Peyer's patch (tissue), 4 donors: Measurements from ENCODE around the gene FUBP3. TPM values are rescaled to one million over a fixed set of nuclear protein-coding genes. Genes with fewer than 3 reads are reported as not detected.

Experiments
- DNase-seq, 3 donors: peaks; one replicate each; pipeline ENCODE4 v3.0.0-alpha.2; 2017 to 2019
- H3K27ac ChIP-seq, 4 donors: fragments of 200-600 bp; sonication (generic); one replicate each; pipeline ENCODE4 v1.5.1; 2016 to 2019
- H3K27me3 ChIP-seq, 2 donors: fragments of 200-600 bp; sonication (generic); one replicate each; pipeline ENCODE4 v1.5.1; 2019
- H3K36me3 ChIP-seq, 3 donors: fragments of 200-600 bp; sonication (generic); one replicate each; pipeline ENCODE4 v1.5.1; 2016 to 2019
- H3K4me1 ChIP-seq, 4 donors: fragments of 200-600 bp; sonication (generic); one replicate each; pipeline ENCODE4 v1.5.1; 2016 to 2019
- H3K4me3 ChIP-seq, 4 donors: fragments of 200-600 bp; sonication (generic); 1 replicate in 3 of 4; 2 replicates in 1 of 4; pipeline ENCODE4 v1.5.1; 2016 to 2019; ENCODE audit warnings: mild to moderate bottlenecking in 1 of 4
- H3K9me3 ChIP-seq, 4 donors: fragments of 200-600 bp; sonication (generic); one replicate each; pipeline ENCODE4 v1.5.1; 2016 to 2019; ENCODE audit warnings: mild to moderate bottlenecking in 1 of 4
- POLR2A ChIP-seq, 2 donors: fragments of 450-650 bp; IDR thresholded peaks; one replicate each; pipeline ENCODE4 v1.5.1; 2017; ENCODE audit warnings: antibody characterized with exemption in 2 of 2, mild to moderate bottlenecking in 2 of 2, moderate library complexity in 2 of 2
- total RNA-seq, 4 donors: library from RNA; depleted of rRNA; stranded (reverse); fragments of >200 nt; gene quantifications; one replicate each; pipeline ENCODE4 v1.1.0, GENCODE V29; 2016
- TF ChIP-seq, protein P1 (sequence below), 6 experiments: fragments of 450-650 bp in 4 of 6; fragments of 200-600 bp in 2 of 6; sonication (generic) in 1 of 6; IDR thresholded peaks; one replicate each; pipeline ENCODE4 v1.5.1; 2017 to 2019; ENCODE audit warnings: antibody characterized with exemption in 6 of 6, mild to moderate bottlenecking in 3 of 6, moderate library complexity in 1 of 6

The FUBP3 gene
- total RNA-seq, 4 donors from 2014 or later = 27.3 to 57.8 (median 31.8) TPM

GRCh38 chr9:130663977-130664250, 84.5 kb downstream of the FUBP3 start:
- Histone ChIP-seq H3K4me3 (no peak overlapping the region), H3K27me3 (peaks cover 0 to 84% of the 10 kb centered on the region in 2 donors)

DNA sequence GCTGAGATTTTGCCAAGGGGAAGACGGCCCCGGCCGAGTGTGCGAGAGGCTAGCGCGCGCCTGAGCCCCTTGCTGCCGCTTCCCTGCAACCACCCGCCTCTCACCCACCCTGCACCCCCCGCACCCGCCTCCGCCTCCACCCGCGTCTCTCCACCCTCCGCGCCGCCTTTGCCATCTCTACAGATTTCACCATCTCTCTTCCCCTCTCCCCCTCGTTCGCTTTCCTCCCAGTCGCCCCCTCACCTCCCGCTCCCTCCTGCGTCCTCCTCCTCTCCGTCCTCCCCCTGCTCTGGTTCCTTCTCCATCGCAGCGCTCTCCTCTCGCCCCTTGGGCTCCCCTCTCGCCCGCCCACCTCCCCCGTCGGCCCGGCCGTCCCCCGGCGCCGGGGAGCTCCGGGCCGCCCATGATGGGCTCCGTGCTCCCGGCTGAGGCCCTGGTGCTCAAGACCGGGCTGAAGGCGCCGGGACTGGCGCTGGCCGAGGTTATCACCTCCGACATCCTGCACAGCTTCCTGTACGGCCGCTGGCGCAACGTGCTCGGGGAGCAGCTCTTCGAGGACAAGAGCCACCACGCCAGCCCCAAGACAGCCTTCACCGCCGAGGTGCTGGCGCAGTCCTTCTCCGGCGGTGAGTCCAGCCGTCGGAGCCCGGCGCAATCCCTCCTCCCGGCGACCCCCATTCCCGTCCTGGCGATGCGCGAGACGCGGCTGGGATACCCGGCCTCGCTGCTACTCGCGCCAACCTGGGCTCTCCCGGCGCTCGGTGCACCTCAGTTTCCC, 85.1 kb downstream of the FUBP3 start, which contains the start of gene PRDM12:
Gene PRDM12 (plus strand): TSS at position 344 of the 778 bp plus-strand sequence. CDS start 60 bp downstream, at position 404.
- Histone ChIP-seq H3K27me3 (peaks cover 0 to 79% of the 10 kb centered on the region in 2 donors), H3K4me1 (peaks cover 0 to 63% (median 16%) of the 10 kb centered on the region in 4 donors), H3K36me3 (no peaks in the 10 kb centered on the region), H3K27ac (no peak within 1 kb of the TSS), H3K9me3 (no peaks in the 10 kb centered on the region), H3K4me3 (peak within 1 kb of the TSS in 1 of 4 donors; percentile 7)
- no peak for DNase-seq
- TF ChIP-seq POLR2A (IDR thresholded peaks at IDR 0.05) = no peak
- TF ChIP-seq, protein P1, sequence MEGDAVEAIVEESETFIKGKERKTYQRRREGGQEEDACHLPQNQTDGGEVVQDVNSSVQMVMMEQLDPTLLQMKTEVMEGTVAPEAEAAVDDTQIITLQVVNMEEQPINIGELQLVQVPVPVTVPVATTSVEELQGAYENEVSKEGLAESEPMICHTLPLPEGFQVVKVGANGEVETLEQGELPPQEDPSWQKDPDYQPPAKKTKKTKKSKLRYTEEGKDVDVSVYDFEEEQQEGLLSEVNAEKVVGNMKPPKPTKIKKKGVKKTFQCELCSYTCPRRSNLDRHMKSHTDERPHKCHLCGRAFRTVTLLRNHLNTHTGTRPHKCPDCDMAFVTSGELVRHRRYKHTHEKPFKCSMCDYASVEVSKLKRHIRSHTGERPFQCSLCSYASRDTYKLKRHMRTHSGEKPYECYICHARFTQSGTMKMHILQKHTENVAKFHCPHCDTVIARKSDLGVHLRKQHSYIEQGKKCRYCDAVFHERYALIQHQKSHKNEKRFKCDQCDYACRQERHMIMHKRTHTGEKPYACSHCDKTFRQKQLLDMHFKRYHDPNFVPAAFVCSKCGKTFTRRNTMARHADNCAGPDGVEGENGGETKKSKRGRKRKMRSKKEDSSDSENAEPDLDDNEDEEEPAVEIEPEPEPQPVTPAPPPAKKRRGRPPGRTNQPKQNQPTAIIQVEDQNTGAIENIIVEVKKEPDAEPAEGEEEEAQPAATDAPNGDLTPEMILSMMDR (IDR thresholded peaks at IDR 0.05) = no peak

More at GRCh38 chr9:130663977-130664250, 84.5 kb downstream of the FUBP3 start:
- no peak for DNase-seq
- peaks cover 0 to 66% (median 16%) of the 10 kb centered on the region in 4 donors for H3K4me1 ChIP-seq
- no peaks in the 10 kb centered on the region for H3K9me3 ChIP-seq
- H3K36me3 ChIP-seq = no peaks in the 10 kb centered on the region
- H3K27ac ChIP-seq = no peak overlapping the region
- TF ChIP-seq, protein P1 (IDR thresholded peaks at IDR 0.05) = no peak
- TF ChIP-seq POLR2A (IDR thresholded peaks at IDR 0.05) = no peak

DNA sequence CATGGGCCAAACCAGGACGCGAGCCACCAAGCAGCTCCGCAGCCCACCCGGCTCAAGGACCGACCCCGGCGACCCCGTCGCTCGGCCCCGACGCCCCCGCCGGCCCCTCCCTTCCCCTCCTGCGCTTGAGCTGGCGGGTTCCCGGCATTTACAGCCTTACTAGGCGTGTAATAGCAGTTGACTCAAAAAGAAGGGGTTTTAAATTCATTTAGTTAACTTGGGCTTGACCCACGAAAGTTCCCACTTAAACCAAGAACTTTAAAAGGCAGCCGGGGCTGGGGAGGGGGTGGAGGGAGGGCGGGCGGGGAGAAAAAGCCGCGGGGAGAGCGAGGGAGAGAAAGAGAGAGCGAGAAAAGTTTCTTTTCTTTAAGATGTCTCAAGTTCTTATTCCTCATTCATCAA, 85.7 kb downstream of the FUBP3 start:
- Histone ChIP-seq H3K27ac (no peak overlapping the region), H3K27me3 (peaks cover 0 to 73% of the 10 kb centered on the region in 2 donors), H3K36me3 (no peaks in the 10 kb centered on the region), H3K4me1 (peaks cover 0 to 57% (median 16%) of the 10 kb centered on the region in 4 donors), H3K9me3 (no peaks in the 10 kb centered on the region), H3K4me3 (no peak overlapping the region)
- no peak for TF ChIP-seq POLR2A (IDR thresholded peaks at IDR 0.05)
- TF ChIP-seq, protein P1 (IDR thresholded peaks at IDR 0.05) = no peak
- no peak for DNase-seq

- H3K27ac ChIP-seq = no peak overlapping the region
- no peak for TF ChIP-seq POLR2A (IDR thresholded peaks at IDR 0.05)
- TF ChIP-seq, protein P1 (IDR thresholded peaks at IDR 0.05) = no peak
- no peak overlapping the region for H3K4me3 ChIP-seq
- no peaks in the 10 kb centered on the region for H3K36me3 ChIP-seq
- peaks cover 0 to 66% of the 10 kb centered on the region in 2 donors for H3K27me3 ChIP-seq
- DNase-seq = no peak
- H3K9me3 ChIP-seq = no peaks in the 10 kb centered on the region
- H3K4me1 ChIP-seq = peaks cover 0 to 50% (median 16%) of the 10 kb centered on the region in 4 donors
Observed at GRCh38 chr9:130665431-130666392, 86.3 kb downstream of the FUBP3 start.

GRCh38 chr9:130666393-130667119, 87.2 kb downstream of the FUBP3 start:
- TF ChIP-seq, protein P1 (IDR thresholded peaks at IDR 0.05) = no peak
- no peak for TF ChIP-seq POLR2A (IDR thresholded peaks at IDR 0.05)
- no peak overlapping the region for H3K4me3 ChIP-seq
- H3K36me3 ChIP-seq = no peaks in the 10 kb centered on the region
- peaks cover 0 to 58% of the 10 kb centered on the region in 2 donors for H3K27me3 ChIP-seq
- H3K9me3 ChIP-seq = no peaks in the 10 kb centered on the region
- no peak overlapping the region for H3K27ac ChIP-seq
- DNase-seq = no peak
- peaks cover 0 to 42% (median 16%) of the 10 kb centered on the region in 4 donors for H3K4me1 ChIP-seq
